ENCODE results near the gene SEPHS1. TPM values are rescaled to one million over a fixed set of nuclear protein-coding genes. Genes with fewer than 3 reads are reported as not detected.

Gene SEPHS1
- polyA plus RNA-seq, 4 donors: 24.6 to 48.4 (median 37.9) TPM

DNA sequence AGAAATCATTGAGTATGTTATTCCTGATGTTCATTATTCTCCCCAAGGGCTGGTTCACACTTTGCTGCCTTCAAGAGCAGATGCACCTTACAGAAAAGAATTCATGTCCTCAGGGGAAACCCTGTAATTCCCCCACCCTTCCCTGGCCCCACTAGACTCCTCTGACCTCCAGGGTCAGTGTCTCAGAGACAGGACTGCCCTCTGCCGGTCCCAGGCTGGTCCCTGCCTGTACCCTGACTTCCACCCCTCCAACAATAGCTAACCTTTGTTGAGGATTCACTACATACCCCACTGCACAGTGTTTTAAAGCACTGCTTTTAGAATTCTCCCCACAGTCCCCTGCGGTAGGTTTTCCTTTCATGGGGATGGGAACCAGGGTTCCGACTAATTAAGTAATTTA, 4.4 kb upstream of the SEPHS1 start:
- H3K36me3 ChIP-seq (ENCODE audit: control insufficient read depth in 3 of 3, insufficient read depth in 2 of 3, low read depth in 1 of 3, low read length in 3 of 3): no peaks in the 10 kb centered on the region
- DNase-seq: no peak
- H3K4me1 ChIP-seq (ENCODE audit: control insufficient read depth in 3 of 3, insufficient read depth in 2 of 3, low read depth in 1 of 3, low read length in 2 of 3): peaks cover 0 to 7% (median 2%) of the 10 kb centered on the region in 3 donors
- H3K27me3 ChIP-seq (ENCODE audit: control insufficient read depth in 3 of 3, insufficient read depth in 3 of 3, low read length in 3 of 3): peaks cover 0 to 23% (median 0%) of the 10 kb centered on the region in 3 donors
- 56 to 67% (median 63%) methylated on average over 3 of the region's 3 CpGs for WGBS, 3 donors
- H3K9me3 ChIP-seq (ENCODE audit: control insufficient read depth in 2 of 2, insufficient read depth in 1 of 2, low read depth in 1 of 2, low read length in 1 of 2): no peaks in the 10 kb centered on the region
- H3K27ac ChIP-seq (ENCODE audit: low read depth in 1 of 3, low read length in 2 of 3): no peak overlapping the region
- FAIRE-seq: no peak
- H3K4me3 ChIP-seq (ENCODE audit: low read depth in 1 of 3, low read length in 3 of 3): no peak overlapping the region

GRCh38 chr10:13351340-13351915, 3.3 kb upstream of the SEPHS1 start:
- no peak overlapping the region for H3K4me3 ChIP-seq (ENCODE audit: low read depth in 1 of 3, low read length in 3 of 3)
- peaks cover 0 to 7% (median 2%) of the 10 kb centered on the region in 3 donors for H3K4me1 ChIP-seq (ENCODE audit: control insufficient read depth in 3 of 3, insufficient read depth in 2 of 3, low read depth in 1 of 3, low read length in 2 of 3)
- H3K27ac ChIP-seq (ENCODE audit: low read depth in 1 of 3, low read length in 2 of 3): no peak overlapping the region
- WGBS, 3 donors: 50 to 80% (median 79%) methylated on average over 11 of the region's 11 CpGs
- no peak for FAIRE-seq
- H3K36me3 ChIP-seq (ENCODE audit: control insufficient read depth in 3 of 3, insufficient read depth in 2 of 3, low read depth in 1 of 3, low read length in 3 of 3): no peaks in the 10 kb centered on the region
- DNase-seq: no peak
- peaks cover 0 to 23% (median 0%) of the 10 kb centered on the region in 3 donors for H3K27me3 ChIP-seq (ENCODE audit: control insufficient read depth in 3 of 3, insufficient read depth in 3 of 3, low read length in 3 of 3)
- no peaks in the 10 kb centered on the region for H3K9me3 ChIP-seq (ENCODE audit: control insufficient read depth in 2 of 2, insufficient read depth in 1 of 2, low read depth in 1 of 2, low read length in 1 of 2)

DNA sequence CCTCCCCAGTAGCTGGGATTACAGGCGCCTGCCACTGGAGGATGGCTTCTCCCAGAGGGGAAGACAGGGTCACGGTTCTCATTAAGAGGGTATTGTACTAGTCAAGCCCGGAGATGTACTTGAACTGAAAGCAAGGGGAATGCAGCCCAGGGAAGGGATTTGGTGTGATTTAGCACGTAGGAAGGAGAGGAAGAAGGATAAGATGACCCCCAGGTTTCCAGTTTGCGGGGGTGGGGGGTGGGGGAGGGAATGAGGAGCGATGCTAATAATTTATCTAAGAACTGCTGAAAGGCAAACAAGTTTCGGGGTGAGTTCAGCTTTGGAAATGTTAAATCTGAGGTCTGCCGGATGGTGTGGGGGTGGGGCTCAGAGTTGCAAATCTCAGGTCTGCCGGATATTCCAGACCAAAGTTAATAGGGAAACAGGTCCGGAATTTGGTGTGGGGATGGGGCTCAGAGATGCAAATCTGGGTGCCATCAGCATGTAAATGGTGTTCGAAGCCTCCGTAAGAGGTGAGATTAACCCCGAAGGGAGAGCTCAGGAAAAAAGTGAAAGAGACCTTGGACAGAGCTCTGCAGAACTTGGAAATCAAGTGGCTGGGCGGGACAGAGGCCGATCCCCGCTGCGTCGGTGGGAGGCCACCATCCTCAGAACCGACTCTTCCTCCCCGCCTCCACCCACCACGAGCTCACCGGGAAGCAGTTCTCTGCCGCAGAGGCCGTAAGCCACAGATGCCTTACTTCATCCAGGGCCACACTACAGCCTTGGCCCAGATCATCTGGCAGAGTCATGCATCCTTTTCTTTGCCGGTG, 1.6 kb upstream of the SEPHS1 start:
- Histone ChIP-seq H3K4me3 (ENCODE audit: low read depth in 1 of 3, low read length in 3 of 3) (peak overlapping the region in 2 of 3 donors; percentile 74 to 93), H3K27me3 (ENCODE audit: control insufficient read depth in 3 of 3, insufficient read depth in 3 of 3, low read length in 3 of 3) (peaks cover 0 to 23% (median 0%) of the 10 kb centered on the region in 3 donors), H3K4me1 (ENCODE audit: control insufficient read depth in 3 of 3, insufficient read depth in 2 of 3, low read depth in 1 of 3, low read length in 2 of 3) (peaks cover 0 to 12% (median 2%) of the 10 kb centered on the region in 3 donors), H3K36me3 (ENCODE audit: control insufficient read depth in 3 of 3, insufficient read depth in 2 of 3, low read depth in 1 of 3, low read length in 3 of 3) (peaks cover 0 to 2% (median 0%) of the 10 kb centered on the region in 3 donors), H3K9me3 (ENCODE audit: control insufficient read depth in 2 of 2, insufficient read depth in 1 of 2, low read depth in 1 of 2, low read length in 1 of 2) (no peaks in the 10 kb centered on the region), H3K27ac (ENCODE audit: low read depth in 1 of 3, low read length in 2 of 3) (peak overlapping the region in 2 of 3 donors; percentile 23 to 60)
- peak; percentile 72 to 87 for DNase-seq
- WGBS, 3 donors: 2 to 3% (median 2%) methylated on average over 23 to 25 of the region's 25 CpGs
- FAIRE-seq: no peak

DNA sequence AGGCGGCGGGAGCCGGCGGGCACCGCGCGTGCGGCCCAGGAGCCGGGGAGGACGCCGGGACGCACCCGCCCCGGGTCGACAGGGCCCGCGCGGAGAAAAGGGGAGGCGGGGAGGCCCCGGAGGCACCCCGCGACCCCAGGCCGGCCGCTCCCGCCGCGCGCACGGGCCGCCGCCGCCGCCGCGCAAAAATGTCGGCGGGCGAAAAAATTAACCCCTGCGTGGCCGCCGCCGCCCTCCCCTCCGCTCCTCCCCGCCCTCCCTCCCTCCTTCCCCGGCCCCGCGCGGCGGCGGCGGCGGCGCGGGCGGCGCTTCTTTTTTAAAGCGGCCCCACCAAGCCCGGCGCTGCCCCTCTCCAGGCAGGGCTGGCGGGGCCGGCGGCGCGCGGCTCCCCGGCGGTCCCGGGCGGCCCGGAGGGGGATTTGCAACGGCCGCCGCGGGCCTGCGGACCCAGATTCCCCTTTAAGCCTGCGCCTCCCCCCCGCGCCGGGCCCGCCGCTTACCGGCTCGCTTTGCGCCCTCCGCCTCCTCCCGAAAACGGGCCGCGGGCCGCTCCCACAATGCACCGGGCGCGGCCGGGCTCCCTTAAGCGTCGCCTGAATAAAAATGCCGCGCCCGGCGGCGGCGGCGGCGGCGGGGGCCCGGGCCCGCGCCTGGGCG, 465 bp downstream of the SEPHS1 start:
- Histone ChIP-seq H3K9me3 (ENCODE audit: control insufficient read depth in 2 of 2, insufficient read depth in 1 of 2, low read depth in 1 of 2, low read length in 1 of 2) (no peaks in the 10 kb centered on the region), H3K27me3 (ENCODE audit: control insufficient read depth in 3 of 3, insufficient read depth in 3 of 3, low read length in 3 of 3) (peaks cover 0 to 17% (median 0%) of the 10 kb centered on the region in 3 donors), H3K36me3 (ENCODE audit: control insufficient read depth in 3 of 3, insufficient read depth in 2 of 3, low read depth in 1 of 3, low read length in 3 of 3) (peaks cover 0 to 8% (median 0%) of the 10 kb centered on the region in 3 donors), H3K4me3 (ENCODE audit: low read depth in 1 of 3, low read length in 3 of 3) (peak overlapping the region; percentile 27 to 93 (median 77)), H3K4me1 (ENCODE audit: control insufficient read depth in 3 of 3, insufficient read depth in 2 of 3, low read depth in 1 of 3, low read length in 2 of 3) (peaks cover 0 to 12% (median 2%) of the 10 kb centered on the region in 3 donors), H3K27ac (ENCODE audit: low read depth in 1 of 3, low read length in 2 of 3) (peak overlapping the region; percentile 85 to 94 (median 89))
- FAIRE-seq (no peak), DNase-seq (peak; percentile 80 to 92)
- 1 to 2% (median 1%) methylated on average over 12 to 109 of the region's 109 CpGs for WGBS, 3 donors

GRCh38 chr10:13347043-13347499, 1.0 kb downstream of the SEPHS1 start:
- H3K27me3 ChIP-seq (ENCODE audit: control insufficient read depth in 3 of 3, insufficient read depth in 3 of 3, low read length in 3 of 3): peaks cover 0 to 11% (median 0%) of the 10 kb centered on the region in 3 donors
- WGBS, 3 donors: 0 to 1% (median 1%) methylated on average over 23 to 47 of the region's 47 CpGs
- no peak for FAIRE-seq
- peak overlapping the region; percentile 85 to 94 (median 89) for H3K27ac ChIP-seq (ENCODE audit: low read depth in 1 of 3, low read length in 2 of 3)
- peaks cover 0 to 12% (median 2%) of the 10 kb centered on the region in 3 donors for H3K4me1 ChIP-seq (ENCODE audit: control insufficient read depth in 3 of 3, insufficient read depth in 2 of 3, low read depth in 1 of 3, low read length in 2 of 3)
- peak; percentile 40 to 80 for DNase-seq
- H3K9me3 ChIP-seq (ENCODE audit: control insufficient read depth in 2 of 2, insufficient read depth in 1 of 2, low read depth in 1 of 2, low read length in 1 of 2): no peaks in the 10 kb centered on the region
- peaks cover 0 to 9% (median 0%) of the 10 kb centered on the region in 3 donors for H3K36me3 ChIP-seq (ENCODE audit: control insufficient read depth in 3 of 3, insufficient read depth in 2 of 3, low read depth in 1 of 3, low read length in 3 of 3)
- H3K4me3 ChIP-seq (ENCODE audit: low read depth in 1 of 3, low read length in 3 of 3): peak overlapping the region; percentile 70 to 93 (median 77)

DNA sequence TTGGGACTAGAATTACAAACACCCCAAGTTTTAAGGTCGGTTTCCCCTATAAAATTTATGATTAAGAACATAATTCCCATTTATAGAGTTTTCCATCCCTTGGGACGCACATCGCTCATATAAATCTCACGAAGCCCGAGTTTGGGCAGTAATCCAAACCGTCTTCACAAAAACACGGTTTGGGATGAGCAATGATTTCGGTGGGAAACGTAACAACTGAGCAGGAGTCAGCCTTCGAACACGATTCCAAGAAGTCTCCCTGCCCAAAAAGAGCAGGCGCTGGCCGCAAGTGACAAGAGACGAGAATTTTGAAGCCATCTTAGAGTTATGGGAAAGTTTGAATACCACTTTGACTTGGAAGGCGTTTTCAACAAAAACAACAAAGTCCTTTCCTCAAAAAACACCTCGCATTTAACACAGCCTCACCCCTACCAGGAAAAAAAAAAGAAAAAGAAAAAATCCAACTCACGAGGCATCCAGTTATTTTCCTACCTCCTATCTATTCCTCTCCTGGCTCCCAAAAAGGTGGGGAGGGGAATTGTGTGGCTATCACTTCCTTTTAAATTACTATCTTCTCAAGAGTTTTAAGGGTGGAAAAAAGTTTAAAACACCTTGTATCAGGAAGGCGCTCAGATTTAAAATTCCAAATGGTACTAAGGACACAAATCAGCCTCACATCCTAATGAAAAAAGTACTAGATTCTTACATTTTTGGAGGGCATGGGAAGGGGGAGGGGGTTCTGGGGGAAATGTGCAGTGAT, 1.6 kb downstream of the SEPHS1 start:
- H3K27me3 ChIP-seq (ENCODE audit: control insufficient read depth in 3 of 3, insufficient read depth in 3 of 3, low read length in 3 of 3): peaks cover 0 to 5% (median 0%) of the 10 kb centered on the region in 3 donors
- H3K4me3 ChIP-seq (ENCODE audit: low read depth in 1 of 3, low read length in 3 of 3): peak overlapping the region; percentile 70 to 93 (median 77)
- DNase-seq (peak; percentile 14 to 56), FAIRE-seq (no peak)
- H3K36me3 ChIP-seq (ENCODE audit: control insufficient read depth in 3 of 3, insufficient read depth in 2 of 3, low read depth in 1 of 3, low read length in 3 of 3): peaks cover 0 to 12% (median 0%) of the 10 kb centered on the region in 3 donors
- H3K4me1 ChIP-seq (ENCODE audit: control insufficient read depth in 3 of 3, insufficient read depth in 2 of 3, low read depth in 1 of 3, low read length in 2 of 3): peaks cover 0 to 12% (median 2%) of the 10 kb centered on the region in 3 donors
- WGBS, 3 donors: 13 to 18% (median 15%) methylated on average over 18 of the region's 18 CpGs
- H3K27ac ChIP-seq (ENCODE audit: low read depth in 1 of 3, low read length in 2 of 3): peak overlapping the region; percentile 85 to 94 (median 89)
- no peaks in the 10 kb centered on the region for H3K9me3 ChIP-seq (ENCODE audit: control insufficient read depth in 2 of 2, insufficient read depth in 1 of 2, low read depth in 1 of 2, low read length in 1 of 2)

GRCh38 chr10:13340626-13341376, 7.3 kb downstream of the SEPHS1 start:
- DNase-seq (peak in 1 of 2 donors; percentile 12), FAIRE-seq (no peak)
- Histone ChIP-seq H3K27ac (ENCODE audit: low read depth in 1 of 3, low read length in 2 of 3) (peak overlapping the region in 1 of 3 donors; percentile 36), H3K4me3 (ENCODE audit: low read depth in 1 of 3, low read length in 3 of 3) (no peak overlapping the region), H3K27me3 (ENCODE audit: control insufficient read depth in 3 of 3, insufficient read depth in 3 of 3, low read length in 3 of 3) (no peaks in the 10 kb centered on the region), H3K36me3 (ENCODE audit: control insufficient read depth in 3 of 3, insufficient read depth in 2 of 3, low read depth in 1 of 3, low read length in 3 of 3) (peaks cover 0 to 27% (median 2%) of the 10 kb centered on the region in 3 donors), H3K4me1 (ENCODE audit: control insufficient read depth in 3 of 3, insufficient read depth in 2 of 3, low read depth in 1 of 3, low read length in 2 of 3) (peaks cover 0 to 10% (median 2%) of the 10 kb centered on the region in 3 donors), H3K9me3 (ENCODE audit: control insufficient read depth in 2 of 2, insufficient read depth in 1 of 2, low read depth in 1 of 2, low read length in 1 of 2) (no peaks in the 10 kb centered on the region)
- WGBS, 3 donors: 74 to 78% (median 74%) methylated on average over 12 of the region's 12 CpGs

All from small intestine (tissue), 7 donors.